GM12873 (cell line): ENCODE data around the gene GEMIN8.

Experiments
- CTCF ChIP-seq: IDR thresholded peaks from 2 replicates; pipeline ENCODE4 v1.5.1; 2012; ENCODE audit warnings: low read depth, mild to moderate bottlenecking, moderate library complexity, low read length, control low read depth; ENCODE audit not compliant: insufficient read depth; ENCODE audit errors: missing control alignments

The GEMIN8 gene

GRCh38 chrX:14017399-14017798, 12.3 kb downstream of the GEMIN8 start:
- no peak for TF ChIP-seq CTCF

GRCh38 chrX:14015941-14016340, 13.8 kb downstream of the GEMIN8 start:
- no peak for TF ChIP-seq CTCF

- no peak for TF ChIP-seq CTCF
Measured at GRCh38 chrX:14015294-14015693, 14.4 kb downstream of the GEMIN8 start.

GRCh38 chrX:14014526-14014925, 15.2 kb downstream of the GEMIN8 start:
- TF ChIP-seq CTCF = no peak

GRCh38 chrX:14013054-14013453, 16.6 kb downstream of the GEMIN8 start:
- no peak for TF ChIP-seq CTCF

- TF ChIP-seq CTCF = no peak
Measured at GRCh38 chrX:14010566-14010965, 19.1 kb downstream of the GEMIN8 start.

- TF ChIP-seq CTCF = no peak
Measured at GRCh38 chrX:14006540-14006939, 23.2 kb downstream of the GEMIN8 start.
